ENCODE data around the gene DOCK3.
"Not testable (repeated sequence)": the region's sequence is repeated elsewhere in the genome, so short reads cannot be mapped to it uniquely, and the experiment has no call there.

DOCK3 gene

GRCh38 chr3:50876947-50877346, 202.2 kb downstream of the DOCK3 start:
- no peak for TF ChIP-seq CTCF (IDR thresholded peaks at IDR 0.05; ENCODE audit: insufficient read depth, low read depth, low read length, missing control alignments)
- no peak overlapping the region for H3K4me3 ChIP-seq (ENCODE audit: low read depth, low read length)
- no peak for DNase-seq (ENCODE audit: low read depth)

- not testable (repeated sequence) for DNase-seq (ENCODE audit: low read depth); H3K4me3 ChIP-seq (ENCODE audit: low read depth, low read length)
Observed at GRCh38 chr3:50882733-50883132, 208.0 kb downstream of the DOCK3 start.

GRCh38 chr3:50883755-50884154, 209.0 kb downstream of the DOCK3 start:
- no peak for DNase-seq (ENCODE audit: low read depth)
- no peak for TF ChIP-seq CTCF (IDR thresholded peaks at IDR 0.05; ENCODE audit: insufficient read depth, low read depth, low read length, missing control alignments)
- no peak overlapping the region for H3K4me3 ChIP-seq (ENCODE audit: low read depth, low read length)

GRCh38 chr3:50885070-50885850, 210.5 kb downstream of the DOCK3 start:
- peak; percentile 31 for TF ChIP-seq CTCF (IDR thresholded peaks at IDR 0.05; ENCODE audit: insufficient read depth, low read depth, low read length, missing control alignments)
- H3K4me3 ChIP-seq (ENCODE audit: low read depth, low read length) = no peak overlapping the region
- DNase-seq (ENCODE audit: low read depth) = no peak

GRCh38 chr3:50890688-50891344, 216.1 kb downstream of the DOCK3 start:
- no peak overlapping the region for H3K4me3 ChIP-seq (ENCODE audit: low read depth, low read length)
- DNase-seq (ENCODE audit: low read depth) = no peak
- TF ChIP-seq CTCF (IDR thresholded peaks at IDR 0.05; ENCODE audit: insufficient read depth, low read depth, low read length, missing control alignments) = no peak

- DNase-seq (ENCODE audit: low read depth); H3K4me3 ChIP-seq (ENCODE audit: low read depth, low read length): not testable (repeated sequence)
Observed at GRCh38 chr3:50901097-50901496, 226.4 kb downstream of the DOCK3 start.

- no peak overlapping the region for H3K4me3 ChIP-seq (ENCODE audit: low read depth, low read length)
- TF ChIP-seq CTCF (IDR thresholded peaks at IDR 0.05; ENCODE audit: insufficient read depth, low read depth, low read length, missing control alignments) = no peak
Observed at GRCh38 chr3:50912746-50913145, 238.0 kb downstream of the DOCK3 start.

GRCh38 chr3:50913260-50913659, 238.5 kb downstream of the DOCK3 start:
- TF ChIP-seq CTCF (IDR thresholded peaks at IDR 0.05; ENCODE audit: insufficient read depth, low read depth, low read length, missing control alignments) = no peak
- no peak for DNase-seq (ENCODE audit: low read depth)
- H3K4me3 ChIP-seq (ENCODE audit: low read depth, low read length) = no peak overlapping the region

More at GRCh38 chr3:50912746-50913145, 238.0 kb downstream of the DOCK3 start:
- no peak for DNase-seq (ENCODE audit: low read depth)

GRCh38 chr3:50922071-50922470, 247.3 kb downstream of the DOCK3 start:
- not testable (repeated sequence) for DNase-seq (ENCODE audit: low read depth)

More at GRCh38 chr3:50922071-50922470, 247.3 kb downstream of the DOCK3 start:
- H3K4me3 ChIP-seq (ENCODE audit: low read depth, low read length) = not testable (repeated sequence)
